WTC11 (cell line): Measurements from ENCODE around the gene PRKCE.

Experiments used
- CREM ChIP-seq: sonication (generic); formaldehyde crosslinking; IDR thresholded peaks from 2 replicates; pipeline ENCODE4 v1.8.1; 2022; ENCODE audit warnings: mild to moderate bottlenecking, missing genetic modification reagents, moderate library complexity
- CTCF ChIP-seq: fragments of 200-600 bp; IDR thresholded peaks from 2 replicates; pipeline ENCODE4 v1.8.0; 2022; ENCODE audit warnings: antibody characterized with exemption
- JAZF1 ChIP-seq: fragments of 250-450 bp; sonication (Bioruptor Pico); IDR thresholded peaks from 2 replicates; pipeline ENCODE4 v1.9.0; 2021; ENCODE audit warnings: moderate library complexity, mild to moderate bottlenecking, inconsistent platforms
- NFYB ChIP-seq: sonication (generic); formaldehyde crosslinking; conservative IDR thresholded peaks from 2 replicates; pipeline ENCODE4 v1.8.0; 2022; ENCODE audit warnings: low read depth, missing genetic modification reagents
- TCF7 ChIP-seq: sonication (generic); formaldehyde crosslinking; IDR thresholded peaks from 2 replicates; pipeline ENCODE4 v1.8.0; 2022; ENCODE audit warnings: mild to moderate bottlenecking, low read depth, missing genetic modification reagents, moderate library complexity
- USF2 ChIP-seq: sonication (generic); formaldehyde crosslinking; IDR thresholded peaks from 2 replicates; pipeline ENCODE4 v1.8.1; 2023; ENCODE audit warnings: mild to moderate bottlenecking, missing genetic modification reagents, moderate library complexity
- ZNF263 ChIP-seq: sonication (generic); formaldehyde crosslinking; IDR thresholded peaks from 2 replicates; pipeline ENCODE4 v1.8.1; 2022; ENCODE audit warnings: low read depth, mild to moderate bottlenecking, moderate library complexity, missing genetic modification reagents
- TF ChIP-seq, protein P1 (sequence below): sonication (generic); formaldehyde crosslinking; conservative IDR thresholded peaks from 2 replicates; pipeline ENCODE4 v1.8.1; 2022; ENCODE audit warnings: mild to moderate bottlenecking, missing genetic modification reagents
- TF ChIP-seq, protein P2 (sequence below): sonication (generic); formaldehyde crosslinking; IDR thresholded peaks from 2 replicates; pipeline ENCODE4 v1.8.0; 2023; ENCODE audit warnings: missing genetic modification reagents, mild to moderate bottlenecking, borderline replicate concordance
- TF ChIP-seq, protein P3 (sequence below): sonication (generic); formaldehyde crosslinking; IDR thresholded peaks from 2 replicates; pipeline ENCODE4 v1.8.0; 2022; ENCODE audit warnings: mild to moderate bottlenecking, missing genetic modification reagents

- TF ChIP-seq CREM (CRISPR knock-in tag), result no peak
- no peak for TF ChIP-seq CTCF
- TF ChIP-seq JAZF1 (CRISPR knock-in tag), result no peak
- TF ChIP-seq, protein P1, sequence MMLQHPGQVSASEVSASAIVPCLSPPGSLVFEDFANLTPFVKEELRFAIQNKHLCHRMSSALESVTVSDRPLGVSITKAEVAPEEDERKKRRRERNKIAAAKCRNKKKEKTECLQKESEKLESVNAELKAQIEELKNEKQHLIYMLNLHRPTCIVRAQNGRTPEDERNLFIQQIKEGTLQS (CRISPR knock-in tag), result no peak
- TF ChIP-seq, protein P2, sequence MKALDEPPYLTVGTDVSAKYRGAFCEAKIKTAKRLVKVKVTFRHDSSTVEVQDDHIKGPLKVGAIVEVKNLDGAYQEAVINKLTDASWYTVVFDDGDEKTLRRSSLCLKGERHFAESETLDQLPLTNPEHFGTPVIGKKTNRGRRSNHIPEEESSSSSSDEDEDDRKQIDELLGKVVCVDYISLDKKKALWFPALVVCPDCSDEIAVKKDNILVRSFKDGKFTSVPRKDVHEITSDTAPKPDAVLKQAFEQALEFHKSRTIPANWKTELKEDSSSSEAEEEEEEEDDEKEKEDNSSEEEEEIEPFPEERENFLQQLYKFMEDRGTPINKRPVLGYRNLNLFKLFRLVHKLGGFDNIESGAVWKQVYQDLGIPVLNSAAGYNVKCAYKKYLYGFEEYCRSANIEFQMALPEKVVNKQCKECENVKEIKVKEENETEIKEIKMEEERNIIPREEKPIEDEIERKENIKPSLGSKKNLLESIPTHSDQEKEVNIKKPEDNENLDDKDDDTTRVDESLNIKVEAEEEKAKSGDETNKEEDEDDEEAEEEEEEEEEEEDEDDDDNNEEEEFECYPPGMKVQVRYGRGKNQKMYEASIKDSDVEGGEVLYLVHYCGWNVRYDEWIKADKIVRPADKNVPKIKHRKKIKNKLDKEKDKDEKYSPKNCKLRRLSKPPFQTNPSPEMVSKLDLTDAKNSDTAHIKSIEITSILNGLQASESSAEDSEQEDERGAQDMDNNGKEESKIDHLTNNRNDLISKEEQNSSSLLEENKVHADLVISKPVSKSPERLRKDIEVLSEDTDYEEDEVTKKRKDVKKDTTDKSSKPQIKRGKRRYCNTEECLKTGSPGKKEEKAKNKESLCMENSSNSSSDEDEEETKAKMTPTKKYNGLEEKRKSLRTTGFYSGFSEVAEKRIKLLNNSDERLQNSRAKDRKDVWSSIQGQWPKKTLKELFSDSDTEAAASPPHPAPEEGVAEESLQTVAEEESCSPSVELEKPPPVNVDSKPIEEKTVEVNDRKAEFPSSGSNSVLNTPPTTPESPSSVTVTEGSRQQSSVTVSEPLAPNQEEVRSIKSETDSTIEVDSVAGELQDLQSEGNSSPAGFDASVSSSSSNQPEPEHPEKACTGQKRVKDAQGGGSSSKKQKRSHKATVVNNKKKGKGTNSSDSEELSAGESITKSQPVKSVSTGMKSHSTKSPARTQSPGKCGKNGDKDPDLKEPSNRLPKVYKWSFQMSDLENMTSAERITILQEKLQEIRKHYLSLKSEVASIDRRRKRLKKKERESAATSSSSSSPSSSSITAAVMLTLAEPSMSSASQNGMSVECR (CRISPR knock-in tag), result no peak
- TF ChIP-seq USF2, result no peak
- TF ChIP-seq TCF7 (CRISPR knock-in tag), result no peak
- no peak for TF ChIP-seq ZNF263 (CRISPR knock-in tag)
- TF ChIP-seq NFYB, result no peak
- TF ChIP-seq, protein P3, sequence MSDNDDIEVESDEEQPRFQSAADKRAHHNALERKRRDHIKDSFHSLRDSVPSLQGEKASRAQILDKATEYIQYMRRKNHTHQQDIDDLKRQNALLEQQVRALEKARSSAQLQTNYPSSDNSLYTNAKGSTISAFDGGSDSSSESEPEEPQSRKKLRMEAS (CRISPR knock-in tag), result no peak
Measured at GRCh38 chr2:45957533-45958227, 306.2 kb downstream of the PRKCE start.
